OCI-LY3 (cell line): Measurements from ENCODE around the gene GJB1.
"Not testable (repeated sequence)": the region's sequence is repeated elsewhere in the genome, so short reads cannot be mapped to it uniquely, and the experiment has no call there.

Experiments
- H2AFZ ChIP-seq: fragments of 200-600, 300-600 bp; shearing (Covaris generic); 2 replicates; pipeline ENCODE4 v1.6.0; 2014; ENCODE audit warnings: antibody characterized with exemption, low read depth, low read length
- H3K27ac ChIP-seq: fragments of 200-600, 300-600 bp; sonication (generic); 2 replicates; pipeline ENCODE4 v1.5.1; 2014; ENCODE audit warnings: mild to moderate bottlenecking, low read length, moderate library complexity, mixed read lengths
- H3K27me3 ChIP-seq: fragments of 200-600, 300-600 bp; sonication (generic); 2 replicates; pipeline ENCODE4 v1.6.1; 2014; ENCODE audit warnings: low read depth, low read length, mixed read lengths
- H3K36me3 ChIP-seq: fragments of 200-600, 300-600 bp; sonication (generic); replicated peaks from 2 replicates; pipeline ENCODE3; 2014; ENCODE audit warnings: low read depth, low read length, mixed read lengths
- H3K4me1 ChIP-seq: fragments of 300-600, 200-600 bp; sonication (generic); 2 replicates; pipeline ENCODE4 v1.6.1; 2014; ENCODE audit warnings: low read length, mixed read lengths
- H3K4me2 ChIP-seq: fragments of 200-600, 300-600 bp; sonication (generic); 2 replicates; pipeline ENCODE4 v1.6.1; 2014; ENCODE audit warnings: low read length, mixed read lengths
- H3K4me3 ChIP-seq: fragments of 300-600, 200-600 bp; sonication (generic); 2 replicates; pipeline ENCODE4 v1.5.1; 2014; ENCODE audit warnings: antibody characterized with exemption, mild to moderate bottlenecking, low read length, moderate library complexity
- H3K79me2 ChIP-seq: fragments of 300-600, 200-600 bp; shearing (Covaris generic); 2 replicates; pipeline ENCODE4 v1.6.1; 2014; ENCODE audit warnings: mild to moderate bottlenecking, low read length, mixed read lengths
- H3K9ac ChIP-seq: fragments of 300-600, 200-600 bp; shearing (Covaris generic); 2 replicates; pipeline ENCODE4 v1.6.0; 2014; ENCODE audit warnings: mild to moderate bottlenecking, low read length, moderate library complexity
- H3K9me3 ChIP-seq: fragments of 200-600, 300-600 bp; shearing (Covaris generic); 2 replicates; pipeline ENCODE4 v1.6.1; 2014; ENCODE audit warnings: low read length, mixed read lengths; ENCODE audit not compliant: insufficient read depth
- H4K20me1 ChIP-seq: fragments of 200-600, 300-600 bp; sonication (generic); 2 replicates; pipeline ENCODE4 v1.6.1; 2016; ENCODE audit warnings: low read length, mixed read lengths; ENCODE audit not compliant: insufficient read depth
- EZH2phosphoT487 ChIP-seq: fragments of 200-600 bp; shearing (Covaris generic); IDR thresholded peaks from 2 replicates; pipeline ENCODE4 v1.6.1; 2018; ENCODE audit warnings: antibody characterized with exemption, mixed run types, low read depth
- TF ChIP-seq, protein P1 (sequence below): fragments of 200-600, 300-600 bp; sonication (generic); IDR thresholded peaks from 2 replicates; pipeline ENCODE4 v1.5.1; 2014; ENCODE audit warnings: antibody characterized with exemption, low read length, low read depth

GJB1 gene

DNA sequence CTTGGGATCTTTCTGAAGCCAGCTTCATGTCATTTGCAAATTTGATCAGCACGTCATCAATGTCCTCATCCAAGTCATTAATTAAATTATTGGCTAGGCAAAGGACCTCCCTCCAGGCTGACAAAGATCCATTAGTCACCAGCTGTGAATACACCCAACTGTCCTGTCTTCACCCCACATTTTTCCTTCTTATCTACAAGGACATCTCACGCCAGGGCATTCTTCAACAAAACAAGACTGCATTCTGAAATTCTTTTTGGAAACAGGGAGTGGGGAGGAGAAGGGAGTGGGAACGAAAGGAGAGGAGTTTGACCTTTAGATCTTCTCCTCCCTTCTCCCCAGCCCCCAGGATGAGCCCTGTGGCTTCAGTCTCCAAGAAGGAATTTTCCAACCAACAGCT is 45.7 kb upstream of the GJB1 start:
- no peak overlapping the region for H3K27ac ChIP-seq
- peaks cover 15% of the 10 kb centered on the region for H3K4me1 ChIP-seq
- H3K4me3 ChIP-seq: no peak overlapping the region
- no peaks in the 10 kb centered on the region for H4K20me1 ChIP-seq
- no peak overlapping the region for H3K4me2 ChIP-seq
- no peak overlapping the region for H2AFZ ChIP-seq
- no peaks in the 10 kb centered on the region for H3K79me2 ChIP-seq
- no peak for TF ChIP-seq EZH2phosphoT487
- TF ChIP-seq, protein P1, sequence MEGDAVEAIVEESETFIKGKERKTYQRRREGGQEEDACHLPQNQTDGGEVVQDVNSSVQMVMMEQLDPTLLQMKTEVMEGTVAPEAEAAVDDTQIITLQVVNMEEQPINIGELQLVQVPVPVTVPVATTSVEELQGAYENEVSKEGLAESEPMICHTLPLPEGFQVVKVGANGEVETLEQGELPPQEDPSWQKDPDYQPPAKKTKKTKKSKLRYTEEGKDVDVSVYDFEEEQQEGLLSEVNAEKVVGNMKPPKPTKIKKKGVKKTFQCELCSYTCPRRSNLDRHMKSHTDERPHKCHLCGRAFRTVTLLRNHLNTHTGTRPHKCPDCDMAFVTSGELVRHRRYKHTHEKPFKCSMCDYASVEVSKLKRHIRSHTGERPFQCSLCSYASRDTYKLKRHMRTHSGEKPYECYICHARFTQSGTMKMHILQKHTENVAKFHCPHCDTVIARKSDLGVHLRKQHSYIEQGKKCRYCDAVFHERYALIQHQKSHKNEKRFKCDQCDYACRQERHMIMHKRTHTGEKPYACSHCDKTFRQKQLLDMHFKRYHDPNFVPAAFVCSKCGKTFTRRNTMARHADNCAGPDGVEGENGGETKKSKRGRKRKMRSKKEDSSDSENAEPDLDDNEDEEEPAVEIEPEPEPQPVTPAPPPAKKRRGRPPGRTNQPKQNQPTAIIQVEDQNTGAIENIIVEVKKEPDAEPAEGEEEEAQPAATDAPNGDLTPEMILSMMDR: no peak
- H3K36me3 ChIP-seq: peaks cover 40% of the 10 kb centered on the region
- H3K27me3 ChIP-seq: no peaks in the 10 kb centered on the region
- H3K9me3 ChIP-seq: no peaks in the 10 kb centered on the region
- H3K9ac ChIP-seq: no peak overlapping the region

DNA sequence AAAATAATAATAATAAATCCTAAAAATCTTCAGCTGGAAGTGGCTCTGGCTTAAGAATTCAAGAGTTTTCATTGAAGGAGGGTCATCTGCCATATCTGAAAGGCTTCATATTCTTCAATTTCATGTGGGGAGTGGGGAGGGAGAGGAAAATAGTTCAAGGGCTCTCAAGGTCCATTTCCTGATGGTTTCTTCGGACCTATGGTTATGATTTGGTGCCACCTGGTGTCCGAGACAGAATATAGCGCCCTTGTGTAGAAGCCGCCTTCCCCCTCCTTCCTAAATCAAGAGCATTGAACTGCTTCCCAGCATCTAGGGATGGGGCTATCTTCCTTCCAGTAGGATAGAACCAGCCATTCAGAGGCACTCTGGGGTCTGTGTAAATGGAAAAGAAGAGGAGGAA is 44.1 kb upstream of the GJB1 start:
- no peak for TF ChIP-seq EZH2phosphoT487
- TF ChIP-seq, protein P1: peak; percentile 67
- Histone ChIP-seq H3K79me2 (no peaks in the 10 kb centered on the region), H4K20me1 (no peaks in the 10 kb centered on the region), H3K9me3 (no peaks in the 10 kb centered on the region), H3K27ac (no peak overlapping the region), H3K36me3 (peaks cover 35% of the 10 kb centered on the region), H3K4me3 (no peak overlapping the region), H3K4me2 (no peak overlapping the region), H3K27me3 (no peaks in the 10 kb centered on the region), H2AFZ (no peak overlapping the region), H3K4me1 (peaks cover 26% of the 10 kb centered on the region), H3K9ac (no peak overlapping the region)

DNA sequence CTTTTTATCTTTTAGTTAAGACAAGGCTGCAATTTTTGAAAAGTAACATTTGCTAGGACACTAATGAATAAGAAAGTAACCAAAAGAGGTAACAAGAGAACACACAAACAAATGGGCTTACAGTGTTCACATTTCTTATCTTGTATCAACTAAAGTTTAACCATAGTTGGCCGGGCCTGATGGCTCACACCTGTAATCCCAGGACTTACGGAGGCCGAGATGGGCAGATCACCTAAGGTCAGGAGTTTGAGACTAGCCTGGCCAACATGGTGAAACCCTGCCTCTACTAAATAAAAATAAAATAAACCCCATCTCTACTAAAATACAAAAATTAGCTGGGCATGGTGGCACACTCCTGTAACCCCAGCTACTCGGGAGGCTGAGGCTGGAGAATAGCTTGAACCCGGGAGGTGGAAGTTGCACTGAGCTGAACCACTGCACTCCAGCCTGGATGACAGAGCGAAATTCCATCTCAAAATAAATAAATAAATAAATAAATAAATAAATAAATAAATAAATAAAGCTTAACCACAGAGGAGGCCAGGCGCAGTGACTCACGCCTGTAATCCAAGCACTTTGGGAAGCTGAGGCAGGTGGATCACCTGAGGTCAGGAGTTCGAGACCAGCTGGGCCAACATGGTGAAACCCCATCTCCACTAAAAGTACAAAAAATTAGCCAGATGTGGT is 42.3 kb upstream of the GJB1 start:
- Histone ChIP-seq H3K4me3 (peak overlapping the region; percentile 77), H3K9ac (peak overlapping the region; percentile 92; the same call in 1 of the 2 replicates), H3K27ac (peak overlapping the region; percentile 97), H3K36me3 (peaks cover 22% of the 10 kb centered on the region), H3K4me2 (peak overlapping the region; percentile 96), H3K4me1 (peaks cover 26% of the 10 kb centered on the region)
- H3K27me3 ChIP-seq, H3K79me2 ChIP-seq, H4K20me1 ChIP-seq, H3K9me3 ChIP-seq, H2AFZ ChIP-seq: not testable (repeated sequence)

DNA sequence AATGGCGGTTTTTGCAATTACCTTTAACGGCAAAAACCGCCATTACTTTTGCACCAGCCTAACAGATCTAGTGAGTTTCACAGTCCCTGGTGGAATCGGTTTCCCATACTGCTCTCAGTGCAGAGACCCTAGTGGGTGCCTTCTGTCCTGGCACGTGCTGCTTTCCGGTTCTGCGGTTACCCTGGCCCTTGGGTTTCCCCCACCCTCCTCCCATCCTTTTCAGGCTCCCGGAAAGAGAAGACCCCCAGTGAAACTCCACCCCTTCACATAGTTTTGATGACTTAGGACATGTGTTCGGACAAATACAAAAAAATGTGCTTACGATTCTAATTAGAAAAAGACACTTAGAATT is 41.5 kb upstream of the GJB1 start:
- Histone ChIP-seq H3K36me3 (peaks cover 22% of the 10 kb centered on the region), H3K9ac (peak overlapping the region; percentile 92), H4K20me1 (no peaks in the 10 kb centered on the region), H3K4me1 (peaks cover 26% of the 10 kb centered on the region), H3K4me3 (peak overlapping the region; percentile 77), H3K4me2 (peak overlapping the region; percentile 96), H2AFZ (0 out of 2 replicates have a peak overlapping the region, but pooled peaks have one; percentile 25), H3K27ac (peak overlapping the region; percentile 97), H3K79me2 (no peaks in the 10 kb centered on the region), H3K9me3 (no peaks in the 10 kb centered on the region), H3K27me3 (no peaks in the 10 kb centered on the region)
- TF ChIP-seq EZH2phosphoT487: no peak
- TF ChIP-seq, protein P1: no peak
